CD8-positive, alpha-beta memory T cell (primary cell): ENCODE measurements around the gene SAV1. TPM values are rescaled to one million over a fixed set of nuclear protein-coding genes. Genes with fewer than 3 reads are reported as not detected.

Experiments used
- CTCF ChIA-PET: fragments of 350-600 bp; sonication (Branson Sonifier 250); formaldehyde crosslinking; loops from one replicate; lab custom pipeline; 2021; ENCODE audit warnings: antibody characterized with exemption; lab: Charles Lee
- POLR2A ChIA-PET: fragments of 350-600 bp; sonication (Branson Sonifier 250); formaldehyde crosslinking; loops from one replicate; lab custom pipeline; 2021; ENCODE audit warnings: antibody characterized with exemption; lab: Charles Lee
- DNase-seq, 5 donors: peaks; one replicate each; pipeline versions ENCODE4 v3.0.0 to v3.0.0-alpha.2; 2020 to 2022; ENCODE audit warnings: mixed read lengths in 1 of 5
- H3K27ac ChIP-seq: one replicate; pipeline ENCODE4 v1.7.0; 2013; ENCODE audit warnings: low read depth, mild to moderate bottlenecking, low read length, moderate library complexity
- H3K27me3 ChIP-seq: 2 replicates; pipeline ENCODE4 v1.7.0; 2013; ENCODE audit warnings: low read length, mild to moderate bottlenecking; ENCODE audit not compliant: insufficient read depth, poor library complexity, severe bottlenecking
- H3K36me3 ChIP-seq: 2 replicates; pipeline ENCODE4 v1.7.0; 2013; ENCODE audit warnings: mild to moderate bottlenecking, low read length, moderate library complexity; ENCODE audit not compliant: insufficient read depth
- H3K4me1 ChIP-seq: 2 replicates; pipeline ENCODE4 v1.7.0; 2013; ENCODE audit warnings: mild to moderate bottlenecking, low read length, moderate library complexity; ENCODE audit not compliant: insufficient read depth
- H3K4me3 ChIP-seq: 2 replicates; pipeline ENCODE4 v1.7.0; 2013; ENCODE audit warnings: mild to moderate bottlenecking, low read length
- H3K9me3 ChIP-seq: 2 replicates; pipeline ENCODE4 v1.7.0; 2013; ENCODE audit warnings: mild to moderate bottlenecking, low read length
- H3K27ac Mint-ChIP-seq, 8 donors: one replicate each; pipeline ENCODE4 v1.8.0; 2020 to 2021; ENCODE audit warnings: mixed read lengths in 8 of 8, mild to moderate bottlenecking in 6 of 8, inconsistent platforms in 3 of 8, moderate library complexity in 3 of 8
- H3K27me3 Mint-ChIP-seq, 2 donors: one replicate each; pipeline ENCODE4 v1.8.0; 2020 to 2021; ENCODE audit warnings: mixed read lengths in 2 of 2, mild to moderate bottlenecking in 1 of 2, moderate library complexity in 1 of 2
- H3K36me3 Mint-ChIP-seq, 3 donors: one replicate each; pipeline ENCODE4 v1.8.0; 2020 to 2021; ENCODE audit warnings: mixed read lengths in 3 of 3, inconsistent platforms in 1 of 3, mild to moderate bottlenecking in 1 of 3
- H3K4me1 Mint-ChIP-seq, 3 donors: one replicate each; pipeline ENCODE4 v1.8.0; 2020 to 2021; ENCODE audit warnings: mixed read lengths in 3 of 3, inconsistent platforms in 1 of 3, mild to moderate bottlenecking in 1 of 3
- H3K4me3 Mint-ChIP-seq, 7 donors: one replicate each; pipeline ENCODE4 v1.8.0; 2020 to 2021; ENCODE audit warnings: mixed read lengths in 7 of 7, mild to moderate bottlenecking in 6 of 7, moderate library complexity in 4 of 7, inconsistent platforms in 2 of 7
- H3K9me3 Mint-ChIP-seq, 5 donors: one replicate each; pipeline ENCODE4 v1.8.0; 2020 to 2022; ENCODE audit warnings: mixed read lengths in 5 of 5, mild to moderate bottlenecking in 3 of 5, moderate library complexity in 2 of 5, inconsistent platforms in 1 of 5
- polyA plus RNA-seq: library from polyadenylated mRNA; unstranded; fragments of 300-500 nt; fragmentation: Illumina TruSeq; gene quantifications from one replicate; pipeline ENCODE4 v1.2.3, GENCODE V29; 2021
- total RNA-seq, 2 experiments: library from RNA; stranded (reverse); gene quantifications; one replicate each; pipeline ENCODE4 v1.2.3, GENCODE V29; 2021

The SAV1 gene
- total and polyA plus RNA-seq, 3 experiments from 2014 or later: 12.9 to 13.9 (median 13.7) TPM

- Histone ChIP-seq H3K27ac (no peak overlapping the region), H3K9me3 (no peaks in the 10 kb centered on the region), H3K36me3 (no peaks in the 10 kb centered on the region), H3K27me3 (no peaks in the 10 kb centered on the region), H3K4me3 (no peak overlapping the region), H3K4me1 (no peaks in the 10 kb centered on the region)
- Mint-ChIP-seq H3K4me3 (no peak overlapping the region), H3K36me3 (peaks cover 0 to 3% (median 2%) of the 10 kb centered on the region in 3 donors), H3K9me3 (no peaks in the 10 kb centered on the region), H3K27ac (no peak overlapping the region), H3K27me3 (peaks cover 0 to 16% of the 10 kb centered on the region in 2 donors), H3K4me1 (no peaks in the 10 kb centered on the region)
- CTCF ChIA-PET: interaction anchor here (1.4 kb wide), 2 partner anchors 12 to 14 kb away, joined by 3 to 4 read pairs; no protein-coding TSS in a partner anchor
- DNase-seq: no peak
- POLR2A ChIA-PET: interaction anchor here (0.5 kb wide), 1 partner anchor 38 kb away, joined by 3 read pairs; no protein-coding TSS in a partner anchor
Measured at GRCh38 chr14:50615552-50615951, 52.6 kb downstream of the SAV1 start.

- Histone ChIP-seq H3K27me3 (no peaks in the 10 kb centered on the region), H3K36me3 (no peaks in the 10 kb centered on the region), H3K9me3 (no peaks in the 10 kb centered on the region), H3K4me1 (no peaks in the 10 kb centered on the region), H3K27ac (no peak overlapping the region), H3K4me3 (no peak overlapping the region)
- peaks cover 0 to 3% (median 2%) of the 10 kb centered on the region in 3 donors for H3K36me3 Mint-ChIP-seq
- H3K27ac Mint-ChIP-seq: no peak overlapping the region
- no peak for DNase-seq
- no peaks in the 10 kb centered on the region for H3K9me3 Mint-ChIP-seq
- H3K4me3 Mint-ChIP-seq: no peak overlapping the region
- ChIA-PET POLR2A (no interaction called here), CTCF (interaction anchor here (1.4 kb wide), 1 partner anchor 13 kb away, joined by 4 read pairs; no protein-coding TSS in a partner anchor)
- H3K27me3 Mint-ChIP-seq: peaks cover 0 to 17% of the 10 kb centered on the region in 2 donors
- H3K4me1 Mint-ChIP-seq: no peaks in the 10 kb centered on the region
Measured at GRCh38 chr14:50615056-50615455, 53.0 kb downstream of the SAV1 start.

GRCh38 chr14:50612806-50613205, 55.3 kb downstream of the SAV1 start:
- ChIA-PET CTCF (no interaction called here), POLR2A (no interaction called here)
- H3K9me3 ChIP-seq: no peaks in the 10 kb centered on the region
- no peaks in the 10 kb centered on the region for H3K4me1 Mint-ChIP-seq
- H3K9me3 Mint-ChIP-seq: no peaks in the 10 kb centered on the region
- H3K36me3 ChIP-seq: no peaks in the 10 kb centered on the region
- peaks cover 0 to 3% (median 2%) of the 10 kb centered on the region in 3 donors for H3K36me3 Mint-ChIP-seq
- no peaks in the 10 kb centered on the region for H3K27me3 ChIP-seq
- H3K4me3 Mint-ChIP-seq: no peak overlapping the region
- H3K27ac Mint-ChIP-seq: no peak overlapping the region
- H3K4me1 ChIP-seq: no peaks in the 10 kb centered on the region
- no peak for DNase-seq
- peaks cover 0 to 21% of the 10 kb centered on the region in 2 donors for H3K27me3 Mint-ChIP-seq
- H3K4me3 ChIP-seq: no peak overlapping the region
- no peak overlapping the region for H3K27ac ChIP-seq

- no peaks in the 10 kb centered on the region for H3K27me3 ChIP-seq
- Mint-ChIP-seq H3K27ac (no peak overlapping the region), H3K36me3 (no peaks in the 10 kb centered on the region), H3K4me3 (no peak overlapping the region), H3K27me3 (peaks cover 0 to 21% of the 10 kb centered on the region in 2 donors), H3K9me3 (no peaks in the 10 kb centered on the region), H3K4me1 (no peaks in the 10 kb centered on the region)
- H3K9me3 ChIP-seq: no peaks in the 10 kb centered on the region
- no peak overlapping the region for H3K27ac ChIP-seq
- H3K4me1 ChIP-seq: no peaks in the 10 kb centered on the region
- no peak for DNase-seq
- ChIA-PET CTCF (no interaction called here), POLR2A (no interaction called here)
- H3K4me3 ChIP-seq: no peak overlapping the region
- H3K36me3 ChIP-seq: no peaks in the 10 kb centered on the region
Measured at GRCh38 chr14:50610465-50610864, 57.6 kb downstream of the SAV1 start.

GRCh38 chr14:50608302-50608851, 59.7 kb downstream of the SAV1 start:
- H3K4me1 ChIP-seq: no peaks in the 10 kb centered on the region
- no peaks in the 10 kb centered on the region for H3K36me3 Mint-ChIP-seq
- no peak overlapping the region for H3K27ac Mint-ChIP-seq
- H3K4me3 Mint-ChIP-seq: no peak overlapping the region
- ChIA-PET POLR2A (no interaction called here), CTCF (no interaction called here)
- no peaks in the 10 kb centered on the region for H3K27me3 ChIP-seq
- no peaks in the 10 kb centered on the region for H3K9me3 ChIP-seq
- H3K27ac ChIP-seq: no peak overlapping the region
- H3K4me1 Mint-ChIP-seq: no peaks in the 10 kb centered on the region
- no peaks in the 10 kb centered on the region for H3K9me3 Mint-ChIP-seq
- DNase-seq: no peak
- no peak overlapping the region for H3K4me3 ChIP-seq
- peaks cover 0 to 21% of the 10 kb centered on the region in 2 donors for H3K27me3 Mint-ChIP-seq
- H3K36me3 ChIP-seq: no peaks in the 10 kb centered on the region

- POLR2A ChIA-PET: no interaction called here
- CTCF ChIA-PET: no interaction called here
- H3K4me3 Mint-ChIP-seq: no peak overlapping the region
Measured at GRCh38 chr14:50607761-50608160, 60.3 kb downstream of the SAV1 start.

GRCh38 chr14:50607181-50607580, 60.9 kb downstream of the SAV1 start:
- no peaks in the 10 kb centered on the region for H3K36me3 Mint-ChIP-seq
- H3K4me1 Mint-ChIP-seq: no peaks in the 10 kb centered on the region
- H3K9me3 Mint-ChIP-seq: no peaks in the 10 kb centered on the region
- no peak overlapping the region for H3K4me3 ChIP-seq
- ChIA-PET POLR2A (no interaction called here), CTCF (no interaction called here)
- DNase-seq: no peak
- H3K9me3 ChIP-seq: no peaks in the 10 kb centered on the region
- no peak overlapping the region for H3K27ac ChIP-seq
- H3K27me3 ChIP-seq: no peaks in the 10 kb centered on the region
- no peaks in the 10 kb centered on the region for H3K4me1 ChIP-seq
- H3K27ac Mint-ChIP-seq: no peak overlapping the region
- H3K36me3 ChIP-seq: no peaks in the 10 kb centered on the region
- H3K4me3 Mint-ChIP-seq: no peak overlapping the region
- peaks cover 0 to 19% of the 10 kb centered on the region in 2 donors for H3K27me3 Mint-ChIP-seq

More at GRCh38 chr14:50607761-50608160, 60.3 kb downstream of the SAV1 start:
- Histone ChIP-seq H3K27me3 (no peaks in the 10 kb centered on the region), H3K9me3 (no peaks in the 10 kb centered on the region), H3K27ac (no peak overlapping the region), H3K4me1 (no peaks in the 10 kb centered on the region), H3K36me3 (no peaks in the 10 kb centered on the region), H3K4me3 (no peak overlapping the region)
- H3K27ac Mint-ChIP-seq: no peak overlapping the region
- H3K9me3 Mint-ChIP-seq: no peaks in the 10 kb centered on the region
- H3K36me3 Mint-ChIP-seq: no peaks in the 10 kb centered on the region
- DNase-seq: no peak
- no peaks in the 10 kb centered on the region for H3K4me1 Mint-ChIP-seq
- peaks cover 0 to 21% of the 10 kb centered on the region in 2 donors for H3K27me3 Mint-ChIP-seq

- Mint-ChIP-seq H3K36me3 (no peaks in the 10 kb centered on the region), H3K4me3 (no peak overlapping the region)
- CTCF ChIA-PET: interaction anchor here (1.2 kb wide), 1 partner anchor 10 kb away, joined by 5 read pairs; no protein-coding TSS in a partner anchor
Measured at GRCh38 chr14:50606468-50606867, 61.6 kb downstream of the SAV1 start.

More at GRCh38 chr14:50606468-50606867, 61.6 kb downstream of the SAV1 start:
- POLR2A ChIA-PET: no interaction called here
- peaks cover 0 to 12% of the 10 kb centered on the region in 2 donors for H3K27me3 Mint-ChIP-seq
- H3K9me3 Mint-ChIP-seq: no peaks in the 10 kb centered on the region
- Histone ChIP-seq H3K36me3 (no peaks in the 10 kb centered on the region), H3K27me3 (no peaks in the 10 kb centered on the region), H3K9me3 (no peaks in the 10 kb centered on the region), H3K27ac (no peak overlapping the region), H3K4me1 (no peaks in the 10 kb centered on the region), H3K4me3 (no peak overlapping the region)
- H3K27ac Mint-ChIP-seq: no peak overlapping the region
- no peaks in the 10 kb centered on the region for H3K4me1 Mint-ChIP-seq
- no peak for DNase-seq
